ENCODE data around the gene USF3.

- TF ChIP-seq CTCF (IDR thresholded peaks at IDR 0.05) (no peak), POLR2A (IDR thresholded peaks at IDR 0.05) (no peak)
Observed at GRCh38 chr3:113615976-113616375, 80.5 kb downstream of the USF3 start.

All from esophagus squamous epithelium (tissue), 4 donors.